Stimulated activated CD4-positive, alpha-beta T cell treated with anti-CD3 and anti-CD28 coated beads, Interleukin-2, amount 100 ng/mL, for 48 hours (primary cell): ENCODE data around the gene PUM2.
"Not testable (repeated sequence)": the region's sequence is repeated elsewhere in the genome, so short reads cannot be mapped to it uniquely, and the experiment has no call there.

ENCODE experiments used
- DNase-seq, 2 donors: peaks; one replicate each; pipeline ENCODE4 v3.0.0-alpha.2; 2020

PUM2 gene, protein sequence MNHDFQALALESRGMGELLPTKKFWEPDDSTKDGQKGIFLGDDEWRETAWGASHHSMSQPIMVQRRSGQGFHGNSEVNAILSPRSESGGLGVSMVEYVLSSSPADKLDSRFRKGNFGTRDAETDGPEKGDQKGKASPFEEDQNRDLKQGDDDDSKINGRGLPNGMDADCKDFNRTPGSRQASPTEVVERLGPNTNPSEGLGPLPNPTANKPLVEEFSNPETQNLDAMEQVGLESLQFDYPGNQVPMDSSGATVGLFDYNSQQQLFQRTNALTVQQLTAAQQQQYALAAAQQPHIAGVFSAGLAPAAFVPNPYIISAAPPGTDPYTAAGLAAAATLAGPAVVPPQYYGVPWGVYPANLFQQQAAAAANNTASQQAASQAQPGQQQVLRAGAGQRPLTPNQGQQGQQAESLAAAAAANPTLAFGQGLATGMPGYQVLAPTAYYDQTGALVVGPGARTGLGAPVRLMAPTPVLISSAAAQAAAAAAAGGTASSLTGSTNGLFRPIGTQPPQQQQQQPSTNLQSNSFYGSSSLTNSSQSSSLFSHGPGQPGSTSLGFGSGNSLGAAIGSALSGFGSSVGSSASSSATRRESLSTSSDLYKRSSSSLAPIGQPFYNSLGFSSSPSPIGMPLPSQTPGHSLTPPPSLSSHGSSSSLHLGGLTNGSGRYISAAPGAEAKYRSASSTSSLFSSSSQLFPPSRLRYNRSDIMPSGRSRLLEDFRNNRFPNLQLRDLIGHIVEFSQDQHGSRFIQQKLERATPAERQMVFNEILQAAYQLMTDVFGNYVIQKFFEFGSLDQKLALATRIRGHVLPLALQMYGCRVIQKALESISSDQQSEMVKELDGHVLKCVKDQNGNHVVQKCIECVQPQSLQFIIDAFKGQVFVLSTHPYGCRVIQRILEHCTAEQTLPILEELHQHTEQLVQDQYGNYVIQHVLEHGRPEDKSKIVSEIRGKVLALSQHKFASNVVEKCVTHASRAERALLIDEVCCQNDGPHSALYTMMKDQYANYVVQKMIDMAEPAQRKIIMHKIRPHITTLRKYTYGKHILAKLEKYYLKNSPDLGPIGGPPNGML

DNA sequence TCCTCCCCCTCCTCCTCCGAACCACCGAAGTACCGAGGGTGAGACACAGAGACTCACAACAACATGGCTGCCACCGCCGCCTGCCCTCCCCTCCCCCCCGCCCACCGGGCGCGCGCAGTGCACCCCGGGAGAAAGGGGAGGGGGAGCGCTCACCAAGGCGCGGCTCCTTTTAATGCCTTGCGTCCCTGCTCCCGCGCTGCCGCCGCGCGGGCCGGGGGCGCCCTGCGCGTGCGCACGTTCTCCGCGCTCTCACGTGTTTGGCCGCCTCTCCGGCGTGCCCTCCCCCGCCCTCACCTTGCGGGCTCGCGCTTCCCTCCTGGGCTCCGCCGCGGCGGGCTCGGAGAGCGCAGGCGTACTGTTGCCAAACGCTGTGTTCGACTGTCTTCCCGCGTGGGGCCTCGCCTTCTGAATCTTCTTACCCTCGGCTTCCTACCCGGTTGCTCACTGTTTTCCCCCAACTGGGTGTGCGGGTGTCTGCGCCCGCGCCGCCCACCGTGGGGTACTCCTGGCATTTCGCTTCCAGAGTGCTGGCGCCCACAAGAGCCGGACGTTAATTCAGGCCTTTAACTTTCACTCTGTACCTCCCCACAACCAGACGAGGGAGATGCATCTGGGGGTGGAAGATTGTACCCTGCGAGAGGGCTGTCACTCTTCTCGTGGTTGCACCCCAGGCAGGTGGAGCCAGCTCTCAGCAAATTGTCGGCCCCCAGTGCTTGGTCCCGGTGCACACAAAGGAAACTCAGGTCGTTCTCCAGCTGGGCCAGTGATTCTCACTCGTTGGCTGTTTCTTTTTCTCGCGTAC, at the start of gene PUM2:
TSS of gene PUM2 (minus strand) at position 92 of the 802 bp plus-strand sequence. CDS start 23,484 bp downstream, outside the sequence.
- DNase-seq = peak; percentile 86 to 88

DNA sequence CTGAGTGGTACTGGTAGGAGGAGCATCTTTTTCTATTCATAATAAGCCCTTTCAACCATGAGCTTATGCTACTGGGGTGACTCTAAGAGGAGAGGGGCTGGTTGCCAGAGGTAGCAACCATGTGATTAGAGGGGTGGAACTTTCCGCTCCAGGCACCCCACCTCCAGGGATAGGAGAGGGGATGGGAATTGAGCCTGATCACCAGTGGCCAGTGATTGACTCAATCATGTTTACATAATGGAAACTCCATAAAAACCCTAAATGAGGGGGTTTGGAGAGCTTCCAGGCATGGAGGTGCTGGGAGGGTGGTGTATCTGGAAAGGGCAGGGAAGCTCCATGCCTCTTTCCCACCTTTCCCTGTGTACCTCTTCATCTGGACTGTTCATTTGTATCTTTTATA, 49.7 kb upstream of the PUM2 start:
- no peak for DNase-seq

DNA sequence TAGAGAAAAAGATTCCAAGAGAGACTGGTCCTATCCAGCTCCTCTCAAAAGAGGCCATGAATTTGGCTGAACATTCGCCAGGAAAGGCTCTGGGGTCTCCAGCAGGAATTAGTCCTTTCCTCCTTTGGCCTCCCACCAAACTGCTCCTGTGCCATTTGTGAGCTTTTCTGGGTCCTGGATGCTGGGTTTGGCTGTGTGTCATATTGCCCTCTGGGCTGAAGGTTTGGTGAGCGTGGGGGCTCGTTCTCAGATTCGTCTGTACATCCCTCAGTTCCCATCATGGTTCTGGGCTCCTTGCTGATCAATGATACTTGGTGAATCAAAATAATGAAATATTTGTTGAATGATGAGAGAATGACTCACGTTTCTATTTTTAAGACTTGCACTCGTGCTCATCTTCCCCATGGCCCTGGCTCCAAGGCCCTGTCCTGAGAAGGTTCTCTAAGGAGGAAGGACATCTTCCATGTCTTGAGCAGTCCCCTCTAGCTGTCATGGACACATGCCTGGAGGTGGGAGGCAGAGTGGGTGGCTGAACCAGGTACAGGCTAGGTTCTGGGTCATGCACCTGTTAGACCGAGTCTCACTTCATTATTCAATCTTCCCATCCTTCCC, 48.4 kb upstream of the PUM2 start:
- DNase-seq = no peak

DNA sequence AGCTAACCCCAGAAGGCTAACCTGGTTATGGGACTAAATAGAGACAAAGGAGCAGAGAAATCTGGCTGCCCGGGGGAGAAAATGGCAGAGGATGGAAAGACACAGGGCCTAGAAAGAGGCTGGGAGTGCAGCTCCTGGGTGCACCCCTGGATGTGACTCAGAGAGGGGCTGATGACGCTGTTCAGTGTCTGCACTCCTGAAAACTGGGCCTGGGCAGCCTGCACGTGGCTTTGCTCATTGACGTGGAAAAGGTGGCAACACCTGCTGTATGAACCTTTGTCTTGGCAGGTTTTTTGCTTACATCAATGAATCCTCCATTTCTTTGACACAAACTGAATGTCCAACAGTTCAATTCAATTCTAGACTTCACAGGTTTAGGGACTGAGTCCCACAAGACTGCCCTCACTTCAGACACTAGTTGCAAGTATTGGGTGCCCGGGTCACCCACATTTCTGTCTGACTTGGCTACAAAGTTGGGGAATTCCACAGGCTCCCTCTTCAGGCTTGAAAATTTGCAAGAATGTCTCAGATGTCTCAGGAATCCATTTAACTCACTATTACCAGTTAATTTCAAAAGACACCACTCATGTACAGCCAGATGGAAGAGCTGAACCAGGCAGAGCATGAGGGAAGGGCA, 47.3 kb upstream of the PUM2 start:
- no peak for DNase-seq

DNA sequence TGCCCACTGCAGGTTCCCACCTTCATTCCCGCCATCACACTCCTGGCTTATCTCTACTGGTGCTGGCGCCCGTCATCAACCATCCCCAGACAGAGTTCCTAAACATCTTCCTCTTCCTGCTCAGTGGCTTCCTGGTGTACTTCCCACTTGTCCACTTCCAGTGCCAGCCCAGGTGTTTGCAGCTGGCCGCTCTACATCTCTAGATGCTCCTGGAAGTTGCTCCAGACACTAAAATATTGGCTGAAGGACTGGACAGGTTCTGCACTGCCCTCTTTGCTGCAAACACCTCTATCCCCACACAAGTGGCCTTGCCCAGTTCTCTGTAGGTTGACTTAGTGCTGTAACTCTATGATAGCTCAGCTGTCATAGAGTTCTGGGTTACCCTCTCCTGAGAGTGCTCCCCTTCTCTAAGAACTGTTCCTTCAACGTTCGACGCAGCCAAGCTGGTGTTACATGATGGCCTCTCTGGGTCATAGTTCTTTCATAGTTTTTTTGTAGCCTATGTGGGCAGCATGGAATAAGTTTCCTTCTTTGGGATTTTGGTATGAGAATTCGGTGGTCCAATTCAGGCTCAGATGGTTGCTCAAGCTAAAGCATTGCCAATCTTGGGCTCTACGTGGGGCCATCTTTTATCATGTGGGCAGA, 45.8 kb upstream of the PUM2 start:
- DNase-seq = no peak

DNA sequence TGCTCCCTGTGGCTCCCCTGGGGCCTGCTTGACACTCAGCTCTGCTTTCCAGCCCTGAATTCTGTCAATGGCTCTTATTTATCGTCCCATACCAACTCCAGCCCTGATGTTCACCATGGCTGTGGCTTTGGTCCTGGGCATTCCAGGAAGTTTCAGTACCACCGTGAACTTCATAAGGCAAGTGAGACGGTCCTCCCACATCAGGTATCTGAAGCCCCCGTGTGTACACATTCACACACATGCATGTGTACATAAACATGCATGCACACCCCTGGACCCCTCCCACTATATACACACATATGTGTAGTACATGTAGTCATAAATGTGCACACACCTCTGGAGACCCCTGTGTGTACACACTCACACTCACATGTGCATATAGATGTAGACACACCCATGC, 43.3 kb upstream of the PUM2 start:
- DNase-seq = no peak

DNA sequence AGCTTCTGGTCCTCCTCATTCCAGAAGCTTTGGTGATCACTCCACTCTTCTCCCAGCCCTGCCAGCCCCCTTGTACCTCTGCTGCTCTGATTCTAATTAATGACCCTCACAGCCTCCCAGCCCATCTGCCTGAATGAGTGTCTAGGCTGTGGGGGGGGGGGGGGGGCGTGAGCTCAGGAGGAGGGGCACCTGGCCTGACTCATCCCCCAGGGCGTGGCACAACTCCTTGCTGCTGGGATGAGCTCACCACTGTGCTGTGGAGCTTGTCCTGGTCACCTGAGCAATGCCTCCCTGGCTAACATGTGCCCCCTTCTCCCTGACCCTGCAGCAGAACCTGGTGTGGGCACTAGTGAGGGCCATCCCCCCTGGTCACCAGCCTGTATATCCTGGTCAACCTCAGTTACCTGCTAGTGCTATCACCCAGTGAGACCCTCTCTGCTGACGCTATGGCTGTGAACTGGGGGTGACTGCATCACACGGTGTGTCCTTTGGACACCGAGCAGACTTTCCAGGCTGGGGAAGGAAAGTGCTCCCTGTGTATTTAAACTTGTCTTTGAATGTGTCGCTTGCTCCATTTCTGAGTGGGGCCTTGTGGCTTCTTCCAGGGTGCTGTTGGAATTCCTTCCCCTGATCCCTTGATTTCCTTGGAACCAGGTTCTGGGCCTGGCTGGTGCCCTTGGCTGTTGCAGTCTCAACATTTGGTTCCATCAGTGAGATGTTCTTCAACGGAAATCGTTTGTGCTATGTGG, 41.5 kb upstream of the PUM2 start:
- no peak for DNase-seq

DNA sequence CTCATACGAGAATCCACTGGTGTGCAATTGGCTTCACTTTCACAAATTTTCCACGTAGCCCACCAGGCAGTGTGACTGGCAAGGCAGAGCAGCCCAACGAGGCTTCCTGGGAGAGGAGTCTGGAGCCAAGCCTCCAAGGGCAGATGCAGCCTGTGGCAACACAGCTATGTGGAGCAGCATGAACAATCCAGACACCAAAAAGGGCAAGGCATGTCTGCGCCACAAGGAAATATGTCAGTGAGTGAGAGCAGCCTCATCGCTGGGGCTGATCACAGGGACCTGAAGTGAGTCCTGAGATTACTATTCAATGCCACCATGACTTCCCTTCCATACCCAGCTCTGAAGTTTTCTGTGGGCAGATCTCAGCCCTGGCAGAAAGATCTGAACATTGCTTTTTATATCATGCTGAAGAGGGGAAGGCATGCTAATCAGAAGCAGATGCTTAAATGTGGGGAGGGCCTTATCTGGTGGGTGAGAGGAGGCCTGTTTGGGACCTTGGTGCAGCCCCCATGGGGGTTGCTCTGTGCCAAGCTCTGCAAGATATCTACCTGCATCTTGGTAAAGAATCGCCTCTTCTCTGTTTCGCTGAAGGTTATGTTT, 40.0 kb upstream of the PUM2 start:
- no peak for DNase-seq

DNA sequence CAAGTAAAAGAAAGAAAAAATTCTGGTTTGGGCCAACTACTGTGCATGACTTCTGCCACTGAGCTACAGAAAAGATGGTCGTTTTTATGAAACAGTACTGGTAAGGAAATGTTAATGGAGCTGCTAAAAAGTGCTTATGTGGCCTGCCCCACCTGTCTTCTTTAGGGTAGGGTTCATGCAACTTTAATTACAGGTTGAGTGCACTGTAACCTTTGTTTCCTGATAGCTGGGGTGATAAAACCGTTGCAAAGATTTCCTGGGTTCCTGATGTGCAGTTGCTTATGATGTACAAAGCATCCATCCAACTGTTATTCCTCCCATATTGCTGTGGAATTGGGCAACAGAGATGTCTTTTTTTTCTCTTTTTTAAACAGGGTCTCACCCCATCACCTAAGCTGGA, 34.3 kb upstream of the PUM2 start:
- no peak for DNase-seq

DNA sequence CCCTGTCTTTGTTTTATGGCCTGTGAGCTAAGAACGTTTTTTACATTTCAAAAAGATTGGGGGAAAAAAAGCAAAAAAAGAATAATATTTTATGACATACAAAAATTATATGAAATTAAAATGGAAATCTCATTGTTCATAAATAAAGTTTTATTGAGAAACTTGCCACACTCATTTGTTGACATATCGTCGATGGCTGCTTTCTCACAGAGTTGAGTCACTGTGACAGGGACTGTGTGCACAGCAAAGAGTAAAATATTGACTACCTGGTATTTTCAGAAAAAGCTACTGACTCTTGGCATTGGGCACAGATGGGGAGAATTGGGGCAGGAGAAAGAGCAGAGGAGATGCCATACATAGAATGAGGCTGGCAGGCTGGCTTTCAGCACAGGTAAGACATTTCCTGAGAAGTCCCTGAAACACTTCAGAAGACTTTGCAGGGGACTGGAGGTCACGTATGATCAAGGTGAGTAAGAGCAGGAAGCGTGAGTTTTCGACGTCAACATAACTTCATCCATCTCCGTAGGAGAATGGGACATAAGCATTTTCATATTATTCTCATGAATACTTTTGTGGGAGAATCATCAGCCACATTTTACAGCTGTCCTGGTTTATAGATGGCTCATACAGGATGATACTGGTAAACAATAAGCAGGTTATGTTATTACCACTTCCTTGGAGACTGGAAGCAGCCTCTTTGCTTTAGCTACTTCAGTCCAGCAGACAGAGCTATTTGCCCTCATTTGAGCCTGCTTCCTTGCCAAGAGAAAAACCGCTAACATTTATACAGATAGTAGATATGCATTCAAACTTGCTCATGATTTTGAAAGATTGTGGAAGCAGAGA, 32.5 kb upstream of the PUM2 start:
- no peak for DNase-seq

DNA sequence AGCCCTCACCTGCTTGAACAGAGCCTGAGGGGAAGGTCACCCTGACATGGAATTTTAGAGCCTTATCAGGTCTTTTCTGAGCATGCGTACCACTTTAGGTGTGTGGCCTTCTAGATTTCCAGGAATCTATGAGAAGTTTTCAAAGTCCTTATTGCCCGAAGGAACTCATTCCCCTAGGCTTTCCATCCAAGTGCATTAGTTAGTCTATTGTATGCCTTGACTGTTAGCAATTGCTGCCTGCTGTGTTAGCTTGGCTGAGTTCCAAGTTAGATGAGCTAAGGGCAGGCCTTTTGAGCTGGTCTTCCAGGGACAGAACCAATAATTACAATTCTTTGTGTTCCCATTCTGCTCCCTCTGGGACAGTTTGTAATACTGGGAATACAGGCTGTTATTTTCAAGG, 30.8 kb upstream of the PUM2 start:
- no peak for DNase-seq

DNA sequence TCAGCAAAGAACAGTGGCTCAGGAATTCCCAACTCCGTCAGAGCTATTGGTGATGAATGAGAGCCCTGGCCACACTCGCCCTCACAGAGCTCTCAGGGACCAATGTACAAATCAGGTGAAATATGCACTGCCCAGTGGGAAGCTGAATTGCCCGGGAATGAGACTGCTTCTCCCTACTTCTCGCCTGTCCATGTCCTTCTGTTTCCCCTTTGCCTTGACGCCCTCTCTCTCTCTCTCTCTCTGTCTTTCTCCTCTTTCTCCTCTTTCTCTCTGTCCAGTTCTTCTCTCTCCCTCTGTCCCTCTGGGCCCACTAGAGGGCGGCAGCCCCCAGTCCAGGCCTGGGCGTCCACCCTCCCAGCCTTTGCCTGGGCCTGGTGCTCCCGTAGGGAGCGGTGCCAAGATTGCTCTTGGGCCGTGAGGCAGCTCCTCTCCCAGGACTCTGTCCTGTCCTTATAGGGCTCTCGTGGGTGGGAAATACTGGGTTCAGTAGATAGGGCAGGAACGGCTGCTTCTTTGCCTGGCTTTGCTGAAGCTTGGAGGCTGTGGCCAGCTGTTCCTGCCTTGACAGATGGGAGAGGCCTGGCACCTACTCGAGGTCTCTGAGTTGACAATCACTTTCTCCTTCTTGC, 28.4 kb upstream of the PUM2 start:
- DNase-seq = no peak

DNA sequence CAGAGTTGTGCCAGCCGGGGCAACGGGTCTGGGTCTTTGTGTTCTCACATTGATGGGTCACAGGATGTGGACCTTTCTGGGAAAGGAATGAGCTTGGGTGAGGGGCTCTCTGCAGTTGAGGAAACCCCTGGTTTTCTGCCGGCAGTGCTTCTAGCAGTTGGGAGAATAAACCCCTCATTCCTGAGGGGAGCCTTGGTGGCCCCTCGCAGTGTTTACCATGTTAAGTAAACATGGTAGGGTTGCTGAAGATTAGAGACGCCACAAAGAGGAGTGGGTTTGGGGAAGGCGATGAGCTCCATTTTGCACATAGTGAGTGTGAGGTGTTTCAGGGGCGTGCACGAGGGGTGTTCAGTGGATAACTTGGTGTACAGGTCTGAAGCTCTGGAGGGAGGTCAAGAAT, 27.7 kb upstream of the PUM2 start:
- DNase-seq = no peak

DNA sequence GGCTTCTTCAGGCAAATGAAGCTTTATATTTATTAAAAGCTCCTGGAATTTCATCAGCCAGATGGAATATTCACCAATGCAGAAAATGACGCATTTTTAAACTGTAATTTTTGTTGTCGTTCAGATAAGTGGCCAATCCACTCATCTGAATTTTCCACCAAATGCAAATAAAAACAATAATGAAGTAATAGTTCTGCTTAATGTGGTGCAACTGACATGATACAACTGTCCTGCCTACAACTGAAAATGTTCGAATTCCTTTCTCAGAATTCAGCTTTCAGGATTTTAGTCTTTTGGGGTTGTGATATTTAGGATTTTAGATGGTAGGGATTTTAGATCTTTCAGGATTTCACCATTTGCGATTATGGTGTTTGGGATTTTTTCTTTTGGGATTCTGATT, 27.1 kb upstream of the PUM2 start:
- no peak for DNase-seq

DNA sequence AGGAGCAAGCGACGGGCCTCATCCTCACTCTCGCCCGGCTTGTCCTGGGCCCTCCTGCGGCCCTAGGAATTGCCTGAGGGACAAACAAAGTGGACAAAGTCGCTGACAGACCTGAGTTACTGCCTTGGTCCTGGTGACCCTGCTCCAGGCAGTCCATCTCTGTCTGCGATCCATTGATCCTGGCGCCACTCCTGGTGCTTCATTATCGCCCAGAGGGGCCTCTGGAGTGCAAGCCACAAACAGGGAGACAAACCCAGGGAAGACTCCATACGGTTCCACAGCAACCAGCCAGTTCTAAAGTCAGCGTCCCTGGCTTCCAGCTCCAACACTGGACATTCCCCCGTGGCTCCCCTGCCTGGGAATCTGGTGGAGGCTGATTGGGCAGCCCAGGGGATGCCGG, 24.3 kb upstream of the PUM2 start:
- not testable (repeated sequence) for DNase-seq

DNA sequence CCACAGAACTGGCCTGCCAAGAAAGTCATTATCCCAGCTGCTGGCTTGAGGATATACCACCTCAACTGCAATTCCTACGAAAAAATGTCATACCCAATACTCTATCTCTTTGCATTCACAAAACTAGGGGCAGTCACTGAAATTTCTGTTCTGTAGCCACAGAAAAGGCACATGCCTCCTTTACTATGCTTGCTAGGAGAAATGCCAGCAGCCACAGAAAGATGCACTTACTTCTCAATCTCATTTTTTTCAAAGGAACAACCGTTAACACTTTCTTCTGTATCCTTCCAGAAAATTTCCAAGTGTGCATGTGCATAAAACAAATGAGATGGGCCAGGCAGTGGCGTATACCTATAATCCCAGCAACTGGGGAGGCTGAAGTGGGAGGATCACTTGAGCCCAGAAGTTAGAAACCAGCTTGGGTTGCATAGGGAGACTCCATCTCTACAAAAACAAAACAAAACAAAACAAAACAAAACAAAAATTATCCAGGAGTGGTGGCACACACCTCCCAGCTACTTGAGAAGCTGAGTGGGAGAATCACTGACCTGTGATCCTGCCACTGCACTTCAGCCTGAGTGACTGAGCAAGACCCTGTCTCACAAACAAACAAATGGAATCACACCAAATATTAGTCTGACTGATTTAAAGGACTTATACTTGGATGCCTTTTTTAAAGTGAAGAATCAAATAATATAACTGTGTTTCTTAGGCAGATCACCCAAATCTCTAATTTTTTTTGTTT, 22.4 kb upstream of the PUM2 start:
- DNase-seq = no peak

DNA sequence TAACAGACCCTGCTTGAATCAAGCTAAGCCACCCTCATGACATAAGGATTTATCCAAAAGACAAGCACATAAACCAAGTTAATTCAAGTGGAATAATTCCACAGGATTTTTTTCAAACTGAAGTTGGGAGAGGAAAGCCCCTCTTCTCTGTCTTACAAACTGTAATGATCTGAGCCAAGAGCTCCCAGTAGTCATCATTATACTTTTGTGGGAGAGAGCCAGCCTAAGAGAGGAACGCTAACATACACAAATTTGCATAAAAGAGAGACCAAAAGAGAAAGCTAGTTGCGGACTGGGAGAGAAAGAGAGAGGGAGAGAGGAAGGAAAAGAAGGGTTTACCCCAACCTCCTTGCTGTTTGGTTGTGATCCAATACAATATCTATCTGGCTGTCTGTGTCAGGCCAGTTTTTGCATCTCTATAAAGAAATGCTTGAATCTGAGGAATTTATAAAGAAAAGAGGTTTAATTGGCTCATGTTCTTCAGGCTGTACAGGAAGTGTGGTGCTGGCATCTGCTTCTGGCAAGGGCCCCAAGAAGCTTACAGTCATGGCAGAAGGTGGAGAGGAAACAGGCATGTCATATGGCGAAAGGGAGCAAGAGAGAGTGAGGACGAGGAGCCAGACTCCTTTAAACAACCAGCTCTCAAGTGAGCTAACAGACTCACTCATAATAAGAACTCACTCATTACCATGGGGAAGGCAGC, 20.8 kb upstream of the PUM2 start:
- no peak for DNase-seq
